Measurements from ENCODE around the gene CTNNBL1.
"Not testable (repeated sequence)": the region's sequence is repeated elsewhere in the genome, so short reads cannot be mapped to it uniquely, and the experiment has no call there.

CTNNBL1 gene

DNA sequence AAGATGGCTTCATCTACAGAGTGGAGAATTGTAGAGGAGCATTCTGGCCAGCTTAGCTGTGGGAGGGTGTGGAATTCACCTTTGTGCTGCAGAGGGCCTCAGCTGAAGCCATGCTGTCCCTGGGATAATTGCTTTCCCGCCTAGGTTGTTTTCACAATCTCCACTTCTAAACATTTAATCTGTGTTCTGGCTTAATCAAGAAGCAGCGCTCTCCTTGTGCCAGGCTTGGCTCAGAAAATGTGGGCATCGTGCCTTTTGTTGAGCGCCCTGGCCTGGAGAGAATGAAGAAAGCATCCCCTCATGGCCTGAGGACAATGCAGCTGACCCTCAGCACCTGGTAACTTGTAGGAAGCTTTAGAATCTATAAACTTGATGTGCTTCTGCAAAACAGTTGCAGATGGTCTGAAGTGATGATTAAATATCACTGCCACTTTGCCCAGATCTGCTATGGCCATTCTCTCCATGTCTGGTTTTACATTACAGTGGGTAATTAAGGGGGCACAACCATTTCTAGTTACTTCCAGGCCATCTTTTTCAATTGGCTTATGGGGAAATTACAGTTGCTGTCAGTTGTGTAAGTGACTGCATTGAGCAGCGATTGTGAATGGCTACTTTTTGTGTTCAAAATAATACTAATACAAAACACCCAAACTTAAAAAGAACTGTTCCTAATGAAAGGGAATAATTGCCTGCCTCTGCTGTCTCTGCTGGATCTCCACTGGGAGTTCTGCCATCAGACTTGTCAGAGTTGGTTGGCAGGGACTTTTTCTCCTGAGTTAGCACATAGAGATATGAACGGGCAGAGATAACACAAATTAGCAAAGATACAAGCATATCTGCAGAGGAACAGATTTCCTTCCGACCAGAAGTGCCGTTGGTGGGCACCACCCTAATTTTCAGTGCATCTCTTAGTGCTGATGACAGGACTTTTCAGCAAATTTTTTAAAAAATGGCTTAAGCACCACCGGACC, 18.4 kb downstream of the CTNNBL1 start:
- DNase-seq = no peak

DNA sequence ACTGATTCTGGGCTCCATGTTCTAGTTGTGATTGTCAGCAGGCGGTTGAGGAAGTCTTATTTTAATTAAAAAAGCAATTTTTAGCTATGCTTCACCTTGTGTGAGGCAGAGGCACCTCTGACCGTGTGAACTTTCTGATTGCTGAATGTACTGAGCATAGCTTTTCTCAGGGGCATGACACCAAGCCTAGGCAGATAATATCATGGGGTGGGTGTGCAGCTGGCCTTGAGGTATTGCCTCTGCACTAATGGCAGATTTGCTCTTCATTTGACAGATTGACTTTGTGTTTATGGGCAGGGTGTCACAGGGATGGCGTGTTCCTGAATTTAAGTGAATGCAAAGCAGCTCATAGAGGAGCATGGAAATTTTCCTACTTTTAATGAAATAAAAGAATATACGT, 19.6 kb downstream of the CTNNBL1 start:
- no peak for DNase-seq

DNA sequence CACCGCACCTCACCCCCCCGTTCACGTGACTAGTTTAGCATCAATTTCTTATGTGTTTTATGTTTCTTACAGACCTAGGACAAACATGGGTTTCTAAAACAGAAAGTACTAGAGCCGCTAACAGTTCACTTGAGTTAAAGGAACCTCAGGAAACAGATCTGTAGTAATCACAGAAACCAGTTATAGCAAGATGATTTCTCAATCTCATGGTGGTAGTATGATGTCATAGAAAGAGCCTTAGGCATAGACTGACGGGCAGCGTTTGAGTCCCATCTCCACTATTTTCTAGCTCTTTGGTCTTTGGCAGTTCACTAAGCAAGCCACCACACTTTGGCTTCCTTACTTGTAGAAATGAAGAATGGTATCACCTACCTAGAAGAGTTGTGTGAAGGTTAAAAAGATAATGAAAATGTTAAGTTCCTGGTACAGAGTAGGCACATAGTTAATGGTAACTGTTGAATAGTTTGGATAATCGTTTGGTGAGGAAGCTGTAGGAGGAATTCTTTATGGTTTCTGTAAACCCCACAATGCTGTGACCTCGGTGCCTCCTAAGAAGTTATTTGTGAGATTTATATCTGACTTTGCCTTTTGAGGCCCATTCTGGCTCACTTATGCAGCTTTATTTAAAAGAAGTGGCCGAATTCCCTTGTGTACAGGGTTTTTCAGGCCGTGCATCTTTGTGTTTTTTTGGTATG, 21.3 kb downstream of the CTNNBL1 start:
- no peak for DNase-seq

DNA sequence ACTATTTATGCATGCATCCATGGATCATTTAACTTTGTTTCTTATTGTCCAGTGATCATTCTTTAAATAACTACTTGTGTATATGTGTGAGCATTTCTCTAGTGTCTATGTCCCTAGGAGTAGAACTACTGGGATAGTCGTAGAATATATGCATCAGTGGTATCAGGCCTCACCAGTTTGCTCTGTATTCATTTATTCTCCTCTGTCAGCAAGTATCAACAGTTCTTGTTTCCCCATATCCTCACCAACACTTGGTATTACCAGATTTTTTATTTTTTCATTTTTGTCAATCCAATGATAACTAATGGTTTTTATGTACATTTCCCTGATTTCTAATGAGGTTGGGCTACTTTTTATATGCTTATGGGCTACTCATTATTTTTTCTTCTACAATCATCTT, 27.9 kb downstream of the CTNNBL1 start:
- no peak for DNase-seq

DNA sequence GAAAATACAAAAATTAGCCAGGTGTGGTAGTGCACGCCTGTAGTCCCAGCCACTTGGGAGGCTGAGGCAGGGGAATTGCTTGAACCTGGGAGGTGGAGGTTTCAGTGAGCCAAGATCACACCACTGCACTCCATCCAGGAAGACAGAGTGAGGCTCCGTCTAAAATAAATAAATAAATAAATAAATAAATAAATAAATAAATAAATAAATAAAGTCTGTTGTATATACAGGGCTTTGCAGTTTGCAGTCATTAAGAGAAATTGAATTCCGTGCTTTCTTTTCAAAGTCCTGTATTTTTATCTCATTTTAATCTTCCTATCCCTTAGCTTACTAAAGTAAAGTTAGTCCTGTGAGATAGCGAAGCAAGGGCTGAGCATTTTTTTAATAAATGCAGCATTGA, 28.5 kb downstream of the CTNNBL1 start:
- not testable (repeated sequence) for DNase-seq

DNA sequence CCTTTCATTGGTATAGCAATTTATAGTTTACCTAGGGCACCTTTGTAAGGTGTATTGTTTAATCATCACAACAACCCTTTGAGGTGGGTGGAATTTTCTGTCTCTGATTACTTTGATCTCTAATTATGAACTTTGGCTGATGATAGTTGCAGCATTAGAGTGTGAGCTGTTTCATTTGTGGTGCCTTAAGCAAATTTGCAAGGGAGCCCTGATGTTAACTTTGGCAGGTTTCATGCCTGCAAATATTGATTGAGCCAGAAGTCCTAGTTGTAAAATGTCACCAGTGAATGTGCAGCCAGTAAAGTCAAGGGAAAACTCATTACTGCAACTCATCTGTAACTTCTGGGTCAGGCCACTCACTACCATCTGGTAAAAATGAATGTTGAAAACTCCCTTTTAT, 29.8 kb downstream of the CTNNBL1 start:
- DNase-seq = no peak

DNA sequence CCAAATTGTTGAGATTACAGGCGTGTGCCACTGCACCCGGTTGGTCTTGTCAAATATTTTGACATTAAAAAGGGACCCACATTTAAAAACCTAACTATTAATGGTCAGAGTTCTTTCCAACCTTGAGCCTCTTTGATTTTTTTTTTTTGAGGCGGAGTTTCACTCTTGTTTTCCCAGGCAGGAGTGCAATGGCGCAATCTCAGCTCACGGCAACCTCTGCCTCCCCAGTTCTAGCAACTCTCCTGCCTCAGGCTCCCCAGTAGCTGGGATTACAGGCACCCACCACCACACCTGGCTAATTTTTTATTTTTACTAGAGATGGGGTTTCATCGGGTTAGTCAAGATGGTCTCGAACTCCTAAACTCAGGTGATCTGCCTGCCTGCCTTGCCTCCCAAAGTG, 31.3 kb downstream of the CTNNBL1 start:
- no peak for DNase-seq

DNA sequence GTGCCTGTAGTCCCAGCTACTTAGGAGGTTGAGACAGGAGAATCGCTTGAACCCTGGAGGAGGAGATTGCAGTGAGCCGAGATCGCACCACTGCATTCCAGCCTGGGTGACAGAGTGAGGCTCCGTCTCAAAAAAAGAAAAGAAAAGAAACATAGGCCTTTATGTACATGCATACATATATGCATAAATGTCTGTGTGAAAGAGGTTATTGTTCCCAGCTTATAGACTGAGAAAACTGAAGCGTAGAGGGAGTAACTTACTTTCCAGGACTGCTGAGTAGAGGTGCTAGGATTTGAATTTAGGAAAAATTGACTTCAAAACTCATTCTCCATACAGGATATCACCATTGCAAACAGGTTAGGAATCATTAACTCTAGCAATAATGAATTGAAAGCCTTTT, 32.0 kb downstream of the CTNNBL1 start:
- DNase-seq = no peak

DNA sequence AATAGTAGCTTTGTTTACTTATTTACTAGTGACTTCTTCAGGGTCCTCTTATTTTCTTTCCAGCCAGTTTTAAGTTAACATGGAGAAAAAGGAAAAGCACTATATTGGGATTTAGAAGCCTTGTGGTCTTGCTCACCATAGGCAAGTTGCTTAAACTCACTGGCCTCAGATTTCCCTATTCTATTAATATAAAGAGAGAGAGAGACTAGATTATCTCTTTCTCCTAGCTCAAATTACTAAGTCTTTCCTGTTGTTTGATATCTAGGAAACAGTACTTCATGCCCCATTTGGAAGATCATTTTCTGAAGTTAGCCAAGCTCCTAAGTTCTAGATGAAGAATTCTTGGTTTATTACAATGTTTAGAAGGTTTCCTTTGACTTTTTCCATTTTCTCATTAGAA, 32.5 kb downstream of the CTNNBL1 start:
- DNase-seq = no peak

DNA sequence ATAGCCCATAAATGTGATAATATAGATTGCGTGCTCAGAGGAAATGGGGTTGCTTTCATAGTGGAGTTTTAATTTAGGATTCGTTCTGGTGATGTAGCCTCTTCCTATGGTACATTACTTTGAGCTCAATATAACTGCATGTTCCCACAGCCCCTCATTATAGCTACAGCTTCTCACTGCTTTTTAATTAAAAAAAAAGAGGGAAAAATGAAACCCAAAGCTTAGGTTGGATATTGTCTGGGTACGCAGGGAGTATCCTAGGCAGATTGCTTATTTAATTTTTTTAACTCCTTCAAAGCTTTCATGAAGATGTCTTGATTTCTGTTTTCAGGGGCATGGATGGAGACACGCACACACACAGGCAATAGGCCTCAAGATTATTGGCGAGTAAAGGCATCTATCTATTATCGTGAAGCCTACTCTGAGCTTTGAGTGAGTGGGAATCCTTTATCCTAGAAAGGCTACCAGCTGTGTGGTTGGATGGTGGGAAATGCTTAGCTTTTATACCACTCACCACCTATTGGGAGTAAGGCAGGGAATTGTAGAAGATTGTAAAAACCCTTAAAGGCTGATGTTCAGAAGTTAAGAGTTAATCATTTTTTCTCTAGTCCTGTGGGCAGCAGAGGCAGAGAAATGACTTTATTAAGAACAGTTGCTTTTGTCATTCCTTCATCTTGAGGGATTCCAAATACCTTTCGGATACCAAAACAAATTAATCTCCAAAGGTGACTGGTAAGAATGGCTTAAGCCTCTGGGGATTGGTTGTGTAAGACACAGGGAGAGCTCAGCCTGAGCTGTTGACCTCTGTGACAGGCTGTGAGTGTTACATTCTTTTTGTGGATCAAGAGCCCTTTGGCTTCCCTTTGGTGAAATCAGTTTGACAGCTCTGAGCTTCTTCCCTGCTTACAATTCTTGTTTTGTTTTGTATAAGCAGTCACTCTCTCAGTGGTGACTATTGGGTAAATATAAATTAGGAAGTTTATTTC, 33.4 kb downstream of the CTNNBL1 start:
- no peak for DNase-seq

DNA sequence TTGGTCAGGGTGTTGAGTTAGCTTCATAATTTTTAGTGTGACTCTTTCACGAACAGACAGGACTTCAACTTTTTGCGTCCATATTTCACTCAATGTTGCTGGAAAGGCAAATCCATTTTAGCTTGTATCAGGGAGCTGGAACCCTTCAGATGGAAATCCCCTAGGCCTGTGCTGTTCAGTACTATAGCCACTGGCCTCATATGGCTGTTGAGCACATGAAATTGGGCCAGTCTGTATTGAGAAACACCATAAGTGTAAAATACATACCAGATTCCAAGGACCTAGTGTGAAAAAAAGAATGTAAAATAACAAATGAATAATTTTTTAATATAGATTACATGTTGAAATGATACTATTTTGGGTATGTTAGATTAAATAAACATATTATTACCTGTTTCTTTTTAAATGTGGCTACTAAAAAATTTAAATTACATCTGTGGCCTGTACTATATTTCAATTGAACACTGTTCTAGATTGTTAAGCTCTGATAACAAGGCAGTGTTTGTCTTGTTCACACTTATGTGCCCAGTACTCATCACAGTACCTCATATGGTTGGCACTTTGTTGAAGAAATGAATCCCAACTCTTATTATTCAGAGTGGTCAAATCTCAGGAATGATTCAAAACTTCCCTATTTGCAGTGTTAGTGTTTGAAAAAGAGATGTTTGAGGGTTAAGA, 34.3 kb downstream of the CTNNBL1 start:
- DNase-seq = peak; percentile 33

DNA sequence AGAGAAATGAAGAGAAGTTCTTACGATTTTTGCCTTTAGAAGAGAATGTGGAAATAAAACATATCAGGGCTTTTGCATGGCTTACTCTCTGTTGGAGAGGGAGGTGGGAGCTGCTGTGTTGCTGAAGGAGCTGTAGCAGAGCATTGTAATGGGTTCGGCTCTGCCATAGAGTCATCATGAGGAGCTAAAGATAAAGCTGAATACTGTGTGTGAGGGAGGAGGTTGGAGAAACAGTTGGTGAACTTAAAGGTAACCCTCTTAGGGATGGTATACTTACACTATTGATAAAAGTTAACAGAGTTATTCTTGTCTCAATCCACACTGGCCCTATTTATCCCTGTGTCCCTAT, 34.8 kb downstream of the CTNNBL1 start:
- no peak for DNase-seq

DNA sequence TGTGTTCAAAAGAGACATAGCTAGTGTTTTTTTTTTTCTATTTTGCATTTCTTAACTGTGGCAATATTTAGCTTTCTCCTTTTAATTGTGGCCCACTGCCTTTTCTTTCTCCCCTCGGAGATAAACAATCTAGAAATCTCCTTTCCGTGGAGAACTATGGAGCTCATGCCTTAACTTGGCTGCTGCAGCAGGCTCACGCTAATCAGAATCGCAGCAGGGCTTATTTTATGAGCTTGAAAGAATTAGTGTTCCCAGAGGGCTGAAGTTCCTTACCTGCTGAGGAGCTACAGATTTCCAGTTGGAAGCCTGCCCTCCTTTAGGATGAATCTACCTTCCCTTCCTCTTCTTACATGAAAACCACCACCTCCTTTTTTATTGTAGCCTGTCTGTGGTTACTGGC, 35.6 kb downstream of the CTNNBL1 start:
- DNase-seq = no peak

DNA sequence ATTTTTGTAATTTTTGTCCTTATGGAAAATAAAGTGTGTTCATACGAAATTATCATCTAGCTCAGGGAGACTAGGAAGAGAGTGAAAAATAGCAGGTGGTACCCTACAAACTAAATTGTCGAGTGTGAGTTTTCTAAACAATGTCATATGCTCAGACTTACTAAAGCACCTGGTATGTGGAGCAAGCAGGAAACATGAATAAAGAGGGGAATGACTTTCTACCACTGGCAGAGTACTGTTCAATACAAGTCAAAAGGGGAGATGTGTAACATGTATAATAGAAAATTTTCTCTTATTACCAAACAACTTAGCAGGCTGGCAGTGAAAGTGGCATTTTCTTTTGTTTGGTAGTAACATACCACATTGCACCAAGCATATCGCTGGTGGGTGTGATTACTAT, 36.1 kb downstream of the CTNNBL1 start:
- DNase-seq = no peak

DNA sequence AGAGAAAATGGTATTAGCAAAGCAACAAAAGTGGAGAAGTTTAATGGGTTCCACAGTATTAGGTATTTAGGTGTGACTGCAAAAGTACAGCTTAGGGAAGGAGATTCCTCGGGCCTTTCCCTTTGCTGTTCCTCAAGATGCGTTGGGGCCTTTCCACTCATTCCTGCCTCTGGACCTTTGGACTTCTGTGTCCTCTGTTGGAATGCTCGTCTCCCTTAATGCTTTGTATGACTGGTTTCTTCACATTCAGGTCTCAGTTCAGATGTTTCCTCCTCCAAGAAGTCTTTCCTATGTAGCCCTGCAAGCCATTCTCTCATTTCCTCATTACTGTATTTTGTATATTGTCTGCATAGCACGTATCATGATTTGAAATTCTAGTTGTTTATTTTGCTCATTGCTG, 39.6 kb downstream of the CTNNBL1 start:
- DNase-seq = no peak

DNA sequence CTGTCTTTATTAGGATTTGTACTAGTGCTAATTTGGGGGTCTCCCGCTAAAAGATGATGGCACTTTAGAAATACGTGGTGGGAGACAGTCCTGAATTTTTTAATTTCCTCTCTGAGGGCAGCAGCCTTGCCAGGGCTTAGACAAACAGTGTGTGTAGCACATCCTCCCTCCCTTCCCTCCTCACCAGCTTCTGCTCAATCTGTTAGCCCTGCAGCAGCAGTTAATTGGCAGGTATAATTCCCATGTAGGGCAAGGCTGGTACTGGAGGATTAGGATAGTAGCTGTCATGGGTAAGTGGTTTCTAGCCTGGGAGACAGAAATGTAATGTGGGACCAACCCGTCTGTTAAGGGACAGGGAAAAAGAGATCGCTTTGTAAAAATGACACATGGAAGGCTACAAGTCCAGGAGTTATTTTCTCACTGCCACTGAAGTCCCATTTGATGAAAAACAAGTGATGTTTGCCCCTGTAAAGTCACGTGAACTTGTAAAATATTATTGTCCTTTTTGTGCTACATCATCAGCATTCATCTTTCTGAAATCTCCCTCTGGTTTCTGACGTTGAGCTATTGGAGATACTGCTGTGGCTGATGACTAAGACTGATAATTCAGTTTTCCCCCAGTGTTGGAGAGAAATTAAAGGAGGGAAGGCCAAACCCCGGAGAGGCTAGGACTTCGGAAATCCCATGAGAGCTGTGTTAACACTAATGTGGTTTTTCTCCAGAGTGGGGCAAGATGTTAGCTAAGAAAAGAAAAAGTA, 40.6 kb downstream of the CTNNBL1 start:
- DNase-seq = peak; percentile 71

DNA sequence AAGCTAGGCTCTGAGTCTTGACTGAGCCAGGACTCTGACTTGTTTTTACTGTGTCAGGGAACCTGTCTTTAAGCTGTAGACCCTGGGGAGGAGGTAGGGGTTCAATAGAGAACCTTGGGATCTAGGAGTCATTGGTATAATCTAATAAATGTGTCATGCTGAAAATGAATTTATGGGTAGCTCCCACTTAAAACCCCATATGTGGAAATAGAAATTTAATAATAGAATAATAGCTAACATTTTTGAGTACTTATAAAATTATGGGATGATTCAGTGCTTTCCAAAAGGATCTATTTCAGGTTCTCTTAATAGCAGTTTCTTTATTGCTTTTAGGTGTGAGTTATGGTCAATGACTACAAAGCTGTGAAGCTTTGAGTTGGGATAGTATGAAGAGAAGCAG, 41.7 kb downstream of the CTNNBL1 start:
- DNase-seq = no peak

DNA sequence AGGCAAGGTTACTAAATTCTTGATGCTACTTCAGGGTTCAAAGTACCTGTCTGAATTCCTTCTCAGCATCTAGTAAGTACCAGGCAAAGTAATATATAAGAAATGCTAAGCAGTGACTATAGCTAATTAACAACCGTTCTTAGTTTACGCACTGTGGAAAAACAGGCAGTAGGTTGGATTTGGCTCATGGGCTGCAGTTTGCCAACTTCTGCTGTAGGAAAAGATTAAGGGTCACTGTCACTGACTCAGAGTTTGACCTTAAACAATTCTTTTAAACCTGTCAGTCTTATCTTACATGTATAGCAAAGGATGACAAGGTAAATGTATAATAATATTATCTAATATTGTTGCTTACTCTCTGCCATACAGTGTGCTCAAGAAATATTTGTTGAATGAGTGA, 42.3 kb downstream of the CTNNBL1 start:
- no peak for DNase-seq

DNA sequence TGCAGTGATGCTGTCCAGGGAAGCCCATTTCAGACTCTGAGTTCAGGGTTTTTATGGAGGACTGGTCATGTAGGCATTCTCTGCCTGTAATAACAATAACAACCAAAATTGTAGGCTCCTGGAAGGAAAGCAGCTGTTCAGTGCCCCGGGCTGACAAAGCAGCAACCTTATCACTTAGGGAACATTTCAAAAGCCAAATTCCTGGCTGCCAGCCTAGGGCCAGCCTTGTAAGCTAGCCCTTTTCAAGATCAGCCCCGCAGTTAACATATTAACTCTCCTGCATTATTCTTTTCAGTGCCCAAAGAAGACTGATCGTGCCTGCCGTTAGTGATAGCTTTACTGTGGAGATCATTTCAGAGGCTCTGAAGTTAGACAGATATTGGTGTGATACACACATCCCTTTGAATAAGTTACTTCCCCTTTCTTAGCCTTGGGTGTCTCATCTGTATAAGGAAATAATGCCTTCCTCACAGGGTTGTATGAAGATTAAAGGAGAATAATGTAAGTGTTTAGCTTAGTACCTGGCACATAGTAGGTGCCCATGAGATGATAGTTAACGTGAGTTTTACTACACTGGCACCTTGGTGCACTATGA, 44.1 kb downstream of the CTNNBL1 start:
- no peak for DNase-seq

DNA sequence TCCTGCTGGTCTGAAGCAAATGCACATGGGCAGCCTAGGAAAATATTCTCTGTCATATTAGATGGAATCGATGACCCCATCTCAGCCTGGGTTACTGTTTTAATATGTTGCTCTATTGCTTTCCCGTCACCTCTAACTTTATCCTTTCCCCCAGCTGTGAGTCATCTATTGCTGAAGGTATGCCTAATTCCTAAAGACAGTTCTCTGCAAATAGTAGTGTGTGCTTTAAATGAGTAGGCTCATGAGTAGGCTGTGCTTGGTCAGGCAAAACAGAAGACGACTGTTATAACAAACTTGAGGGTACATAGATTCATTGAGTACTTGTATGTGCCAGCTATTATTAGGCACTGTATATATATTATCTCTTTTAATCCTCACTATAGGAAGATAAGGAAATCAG, 47.2 kb downstream of the CTNNBL1 start:
- DNase-seq = peak; percentile 41

DNA sequence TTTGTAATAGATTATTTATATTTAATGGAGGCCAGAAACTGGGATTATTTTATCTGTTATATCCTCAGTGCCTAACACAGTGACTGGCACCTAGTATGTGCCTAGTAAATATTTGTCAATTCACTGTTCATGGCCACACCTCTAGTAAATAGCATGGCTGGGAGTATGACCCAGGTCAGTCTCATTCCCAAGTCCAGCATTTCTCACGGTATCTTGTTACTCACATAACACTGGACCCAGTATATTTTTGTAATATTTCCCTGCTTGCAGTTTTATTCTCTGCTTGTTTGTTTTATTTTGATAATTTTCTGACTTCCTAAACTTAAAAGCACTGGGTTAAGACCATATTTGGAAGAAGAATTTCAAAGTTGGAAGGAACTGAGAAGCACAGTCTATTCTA, 47.7 kb downstream of the CTNNBL1 start:
- no peak for DNase-seq

Measured in activated CD4-positive, alpha-beta T cell treated with anti-CD3 and anti-CD28 coated beads, Interleukin-10, Interleukin-2, amounts not matched to agents 100 ng/mL and 50 ng/mL, durations not matched to agents 16 hours and 8 hours (primary cell).